Activated gamma-delta T cell treated with anti-CD3 and anti-CD28 coated beads, Interleukin-2, amount 50 U/mL, for 16 hours (primary cell): ENCODE measurements around the gene TBC1D22A.

Experiments used
- DNase-seq: peaks from one replicate; pipeline ENCODE4 v3.0.0-alpha.2; 2020; ENCODE audit warnings: low read depth

The TBC1D22A gene

GRCh38 chr22:46909237-46910030 lies 147.0 kb downstream of the TBC1D22A start:
- DNase-seq, result no peak

- no peak for DNase-seq
Measured at GRCh38 chr22:46910624-46911023, 148.2 kb downstream of the TBC1D22A start.

GRCh38 chr22:46911346-46911745 lies 148.9 kb downstream of the TBC1D22A start:
- no peak for DNase-seq

- no peak for DNase-seq
Measured at GRCh38 chr22:46913351-46913750, 150.9 kb downstream of the TBC1D22A start.

GRCh38 chr22:46914481-46914880 lies 152.0 kb downstream of the TBC1D22A start:
- DNase-seq, result no peak

GRCh38 chr22:46914916-46915894 lies 152.8 kb downstream of the TBC1D22A start:
- no peak for DNase-seq

- no peak for DNase-seq
Measured at GRCh38 chr22:46915950-46916730, 153.7 kb downstream of the TBC1D22A start.

- no peak for DNase-seq
Measured at GRCh38 chr22:46916886-46917770, 154.7 kb downstream of the TBC1D22A start.

GRCh38 chr22:46917771-46918101 lies 155.3 kb downstream of the TBC1D22A start:
- no peak for DNase-seq

- DNase-seq, result no peak
Measured at GRCh38 chr22:46918197-46918596, 155.7 kb downstream of the TBC1D22A start.

- DNase-seq, result no peak
Measured at GRCh38 chr22:46922037-46922436, 159.6 kb downstream of the TBC1D22A start.

GRCh38 chr22:46923394-46923793 lies 160.9 kb downstream of the TBC1D22A start:
- no peak for DNase-seq

GRCh38 chr22:46925818-46926217 lies 163.4 kb downstream of the TBC1D22A start:
- DNase-seq, result no peak

GRCh38 chr22:46929046-46929709 lies 166.7 kb downstream of the TBC1D22A start:
- no peak for DNase-seq

- DNase-seq, result no peak
Measured at GRCh38 chr22:46929710-46930204, 167.3 kb downstream of the TBC1D22A start.

GRCh38 chr22:46931414-46931813 lies 169.0 kb downstream of the TBC1D22A start:
- no peak for DNase-seq

- no peak for DNase-seq
Measured at GRCh38 chr22:46931881-46932280, 169.4 kb downstream of the TBC1D22A start.

GRCh38 chr22:46933040-46933930 lies 170.8 kb downstream of the TBC1D22A start:
- no peak for DNase-seq

GRCh38 chr22:46934172-46934745 lies 171.8 kb downstream of the TBC1D22A start:
- DNase-seq, result no peak
